Chondrocyte (in vitro differentiated cells): Measurements from ENCODE around the gene CMTM3. TPM values are rescaled to one million over a fixed set of nuclear protein-coding genes. Genes with fewer than 3 reads are reported as not detected.
A peak's percentile ranks its signal among the peaks of the same experiment; 100 is the strongest.

Source experiments
- DNase-seq: peaks from one replicate; pipeline ENCODE4 v3.0.0; 2021; ENCODE audit warnings: mixed read lengths, low spot score
- H3K27ac Mint-ChIP-seq: one replicate; pipeline ENCODE4 v1.8.0; 2021; ENCODE audit warnings: mild to moderate bottlenecking, moderate library complexity, mixed read lengths; ENCODE audit not compliant: unreplicated experiment
- H3K27me3 Mint-ChIP-seq: 2 replicates; pipeline ENCODE4 v1.8.0; 2021; ENCODE audit warnings: low read depth, mixed read lengths
- H3K36me3 Mint-ChIP-seq: 2 replicates; pipeline ENCODE4 v1.8.0; 2021; ENCODE audit warnings: low read depth, mixed read lengths
- H3K4me1 Mint-ChIP-seq: 2 replicates; pipeline ENCODE4 v1.8.0; 2021; ENCODE audit warnings: low read depth, mild to moderate bottlenecking, mixed read lengths
- H3K4me3 Mint-ChIP-seq: one replicate; pipeline ENCODE4 v1.8.0; 2021; ENCODE audit warnings: mild to moderate bottlenecking, moderate library complexity, mixed read lengths; ENCODE audit not compliant: unreplicated experiment
- H3K9me3 Mint-ChIP-seq: 2 replicates; pipeline ENCODE4 v1.8.0; 2021; ENCODE audit warnings: low read depth, mixed read lengths
- total RNA-seq: library from RNA; stranded (reverse); gene quantifications from 3 replicates; pipeline ENCODE4 v1.2.1, GENCODE V29; 2021
- TF ChIP-seq, protein P1 (sequence below): fragments of 200-600 bp; sonication (generic); IDR thresholded peaks from 2 replicates; pipeline ENCODE4 v1.5.0; 2021; ENCODE audit warnings: antibody characterized with exemption, mild to moderate bottlenecking, moderate library complexity

Gene CMTM3
- total RNA-seq, 1 donor from 2014 or later, result 76.5 TPM

DNA sequence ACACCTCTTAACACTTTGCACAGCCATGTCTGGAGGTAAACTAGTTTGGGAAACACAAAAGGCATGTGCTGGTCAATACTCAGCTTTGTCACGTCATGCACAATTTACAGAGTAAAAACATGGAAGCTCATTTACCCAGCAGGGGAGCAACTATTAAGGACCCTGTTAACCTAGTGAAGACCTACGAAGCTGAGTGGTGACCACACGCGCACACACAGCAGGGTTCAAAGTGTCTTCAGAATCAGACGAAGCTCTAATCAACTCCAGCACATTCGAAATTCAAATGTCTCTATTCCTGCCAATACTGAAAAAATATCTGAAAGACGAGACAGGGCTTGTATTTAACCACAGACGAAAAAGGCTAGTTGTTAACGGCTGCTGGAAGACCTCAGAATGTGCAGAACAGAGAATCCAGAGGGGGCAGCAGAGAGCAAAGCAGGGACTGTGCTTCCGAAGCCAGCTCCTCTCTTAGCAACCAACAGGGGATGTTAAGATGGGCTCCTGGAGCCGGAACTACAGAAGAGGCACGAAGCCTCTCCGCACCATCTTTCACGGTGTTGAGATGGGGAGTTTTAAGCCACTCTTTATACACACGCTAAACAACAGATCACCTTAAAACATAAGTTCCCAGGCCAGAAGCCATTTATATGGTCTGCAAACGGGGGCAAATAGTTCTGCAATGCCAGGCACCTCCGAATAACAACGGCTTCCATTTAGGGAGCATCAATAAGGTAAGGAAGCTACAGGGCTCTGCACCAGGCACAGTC, 46.4 kb downstream of the CMTM3 start:
- H3K27ac Mint-ChIP-seq, result peak overlapping the region; percentile 15
- H3K9me3 Mint-ChIP-seq, result no peaks in the 10 kb centered on the region
- DNase-seq, result no peak
- H3K4me3 Mint-ChIP-seq, result peak overlapping the region; percentile 58
- no peaks in the 10 kb centered on the region for H3K27me3 Mint-ChIP-seq
- TF ChIP-seq, protein P1, sequence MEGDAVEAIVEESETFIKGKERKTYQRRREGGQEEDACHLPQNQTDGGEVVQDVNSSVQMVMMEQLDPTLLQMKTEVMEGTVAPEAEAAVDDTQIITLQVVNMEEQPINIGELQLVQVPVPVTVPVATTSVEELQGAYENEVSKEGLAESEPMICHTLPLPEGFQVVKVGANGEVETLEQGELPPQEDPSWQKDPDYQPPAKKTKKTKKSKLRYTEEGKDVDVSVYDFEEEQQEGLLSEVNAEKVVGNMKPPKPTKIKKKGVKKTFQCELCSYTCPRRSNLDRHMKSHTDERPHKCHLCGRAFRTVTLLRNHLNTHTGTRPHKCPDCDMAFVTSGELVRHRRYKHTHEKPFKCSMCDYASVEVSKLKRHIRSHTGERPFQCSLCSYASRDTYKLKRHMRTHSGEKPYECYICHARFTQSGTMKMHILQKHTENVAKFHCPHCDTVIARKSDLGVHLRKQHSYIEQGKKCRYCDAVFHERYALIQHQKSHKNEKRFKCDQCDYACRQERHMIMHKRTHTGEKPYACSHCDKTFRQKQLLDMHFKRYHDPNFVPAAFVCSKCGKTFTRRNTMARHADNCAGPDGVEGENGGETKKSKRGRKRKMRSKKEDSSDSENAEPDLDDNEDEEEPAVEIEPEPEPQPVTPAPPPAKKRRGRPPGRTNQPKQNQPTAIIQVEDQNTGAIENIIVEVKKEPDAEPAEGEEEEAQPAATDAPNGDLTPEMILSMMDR, result peak; percentile 90
- no peaks in the 10 kb centered on the region for H3K36me3 Mint-ChIP-seq
- H3K4me1 Mint-ChIP-seq, result peaks cover 11% of the 10 kb centered on the region

DNA sequence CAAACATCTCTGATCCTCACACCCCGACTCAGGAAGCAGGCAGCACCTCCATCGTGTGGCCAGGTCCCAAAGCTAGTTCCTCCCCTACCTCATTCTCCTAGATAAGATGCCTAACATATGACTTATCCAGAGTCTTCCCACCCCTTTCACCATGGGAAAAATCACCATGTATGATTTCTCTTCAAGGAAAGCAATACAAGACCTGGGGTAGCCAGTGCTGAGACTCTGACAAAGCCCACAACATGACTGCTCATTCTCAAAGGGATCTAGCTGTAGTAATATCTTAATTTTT, 46.9 kb downstream of the CMTM3 start:
- Mint-ChIP-seq H3K9me3 (no peaks in the 10 kb centered on the region), H3K36me3 (no peaks in the 10 kb centered on the region), H3K4me1 (peaks cover 13% of the 10 kb centered on the region), H3K27me3 (no peaks in the 10 kb centered on the region), H3K27ac (peak overlapping the region; percentile 15), H3K4me3 (peak overlapping the region; percentile 58)
- no peak for DNase-seq
- TF ChIP-seq, protein P1, result no peak

- no peak overlapping the region for H3K27ac Mint-ChIP-seq
These were observed 47.5 kb downstream of the CMTM3 start for GRCh38 chr16:66651965-66652364.

GRCh38 chr16:66652661-66653360, 48.3 kb downstream of the CMTM3 start:
- H3K27me3 Mint-ChIP-seq, result no peaks in the 10 kb centered on the region
- TF ChIP-seq, protein P1, result no peak
- no peak overlapping the region for H3K4me3 Mint-ChIP-seq
- DNase-seq, result no peak
- H3K9me3 Mint-ChIP-seq, result no peaks in the 10 kb centered on the region
- H3K36me3 Mint-ChIP-seq, result no peaks in the 10 kb centered on the region
- no peak overlapping the region for H3K27ac Mint-ChIP-seq
- H3K4me1 Mint-ChIP-seq, result peaks cover 17% of the 10 kb centered on the region

More at GRCh38 chr16:66651965-66652364, 47.5 kb downstream of the CMTM3 start:
- H3K27me3 Mint-ChIP-seq, result no peaks in the 10 kb centered on the region
- no peaks in the 10 kb centered on the region for H3K9me3 Mint-ChIP-seq
- no peak for DNase-seq
- H3K4me1 Mint-ChIP-seq, result peaks cover 17% of the 10 kb centered on the region
- H3K4me3 Mint-ChIP-seq, result no peak overlapping the region
- TF ChIP-seq, protein P1, result no peak
- no peaks in the 10 kb centered on the region for H3K36me3 Mint-ChIP-seq

GRCh38 chr16:66653581-66654350, 49.3 kb downstream of the CMTM3 start:
- TF ChIP-seq, protein P1, result no peak
- no peak for DNase-seq

More at GRCh38 chr16:66653581-66654350, 49.3 kb downstream of the CMTM3 start:
- H3K27ac Mint-ChIP-seq, result no peak overlapping the region
- H3K36me3 Mint-ChIP-seq, result no peaks in the 10 kb centered on the region
- H3K4me3 Mint-ChIP-seq, result no peak overlapping the region
- H3K27me3 Mint-ChIP-seq, result no peaks in the 10 kb centered on the region
- no peaks in the 10 kb centered on the region for H3K9me3 Mint-ChIP-seq
- peaks cover 17% of the 10 kb centered on the region for H3K4me1 Mint-ChIP-seq
